ENCODE results near the gene IMMP2L.

The IMMP2L gene

GRCh38 chr7:110911632-110912031, 650.7 kb downstream of the IMMP2L start:
- Histone ChIP-seq H3K79me2 (ENCODE audit: insufficient read depth, low read length) (no peaks in the 10 kb centered on the region), H3F3A (ENCODE audit: insufficient read depth) (no peaks in the 10 kb centered on the region), H3K36me3 (ENCODE audit: low read length) (no peaks in the 10 kb centered on the region), H3K9me2 (replicated peaks; ENCODE audit: insufficient read depth, low read length) (no peaks in the 10 kb centered on the region), H4K20me1 (ENCODE audit: low read depth, low read length) (no peaks in the 10 kb centered on the region), H3K4me2 (ENCODE audit: low read depth, low read length, poor library complexity, severe bottlenecking) (no peak overlapping the region), H3K27me3 (ENCODE audit: low read length) (no peaks in the 10 kb centered on the region), H3K4me3 (ENCODE audit: insufficient read depth, low read length, poor library complexity, severe bottlenecking) (no peak overlapping the region), H3K9me3 (ENCODE audit: insufficient read depth, low read length) (peaks cover 12% of the 10 kb centered on the region; the same call in 1 of the 2 replicates), H2AFZ (ENCODE audit: low read depth, low read length, severe bottlenecking) (no peak overlapping the region), H3K9ac (ENCODE audit: low read length) (no peak overlapping the region), H3K27ac (ENCODE audit: low read depth, low read length) (no peak overlapping the region)
- TF ChIP-seq EZH2phosphoT487 (conservative IDR thresholded peaks at IDR 0.05; ENCODE audit: low read length) (no peak), CTCF (IDR thresholded peaks at IDR 0.05; ENCODE audit: insufficient read depth, low read length, poor library complexity, severe bottlenecking) (no peak)

GRCh38 chr7:110909117-110909516, 653.2 kb downstream of the IMMP2L start:
- H3K9me2 ChIP-seq (replicated peaks; ENCODE audit: insufficient read depth, low read length), result no peaks in the 10 kb centered on the region
- peaks cover 12% of the 10 kb centered on the region; the same call in 1 of the 2 replicates for H3K9me3 ChIP-seq (ENCODE audit: insufficient read depth, low read length)
- TF ChIP-seq EZH2phosphoT487 (conservative IDR thresholded peaks at IDR 0.05; ENCODE audit: low read length) (no peak), CTCF (IDR thresholded peaks at IDR 0.05; ENCODE audit: insufficient read depth, low read length, poor library complexity, severe bottlenecking) (no peak)
- no peak overlapping the region for H2AFZ ChIP-seq (ENCODE audit: low read depth, low read length, severe bottlenecking)
- no peaks in the 10 kb centered on the region for H4K20me1 ChIP-seq (ENCODE audit: low read depth, low read length)
- H3K4me2 ChIP-seq (ENCODE audit: low read depth, low read length, poor library complexity, severe bottlenecking), result no peak overlapping the region
- no peaks in the 10 kb centered on the region for H3K27me3 ChIP-seq (ENCODE audit: low read length)
- H3K4me3 ChIP-seq (ENCODE audit: insufficient read depth, low read length, poor library complexity, severe bottlenecking), result no peak overlapping the region
- H3K9ac ChIP-seq (ENCODE audit: low read length), result no peak overlapping the region
- no peak overlapping the region for H3K27ac ChIP-seq (ENCODE audit: low read depth, low read length)
- no peaks in the 10 kb centered on the region for H3K36me3 ChIP-seq (ENCODE audit: low read length)
- H3F3A ChIP-seq (ENCODE audit: insufficient read depth), result no peaks in the 10 kb centered on the region
- no peaks in the 10 kb centered on the region for H3K79me2 ChIP-seq (ENCODE audit: insufficient read depth, low read length)

- Histone ChIP-seq H4K20me1 (ENCODE audit: low read depth, low read length) (no peaks in the 10 kb centered on the region), H3F3A (ENCODE audit: insufficient read depth) (no peaks in the 10 kb centered on the region), H3K79me2 (ENCODE audit: insufficient read depth, low read length) (no peaks in the 10 kb centered on the region), H3K27me3 (ENCODE audit: low read length) (no peaks in the 10 kb centered on the region), H3K9me2 (replicated peaks; ENCODE audit: insufficient read depth, low read length) (no peaks in the 10 kb centered on the region), H3K9ac (ENCODE audit: low read length) (no peak overlapping the region), H3K27ac (ENCODE audit: low read depth, low read length) (no peak overlapping the region), H3K4me3 (ENCODE audit: insufficient read depth, low read length, poor library complexity, severe bottlenecking) (no peak overlapping the region), H3K4me2 (ENCODE audit: low read depth, low read length, poor library complexity, severe bottlenecking) (no peak overlapping the region), H2AFZ (ENCODE audit: low read depth, low read length, severe bottlenecking) (no peak overlapping the region), H3K9me3 (ENCODE audit: insufficient read depth, low read length) (peaks cover 12% of the 10 kb centered on the region; the same call in 1 of the 2 replicates), H3K36me3 (ENCODE audit: low read length) (no peaks in the 10 kb centered on the region)
- TF ChIP-seq EZH2phosphoT487 (conservative IDR thresholded peaks at IDR 0.05; ENCODE audit: low read length) (no peak), CTCF (IDR thresholded peaks at IDR 0.05; ENCODE audit: insufficient read depth, low read length, poor library complexity, severe bottlenecking) (no peak)
Observed at GRCh38 chr7:110905773-110906566, 656.3 kb downstream of the IMMP2L start.

Data from SU-DHL-6 (cell line).